Left forelimb (tissue), 1 donor: ENCODE results near the gene SLC47A1.
A peak's percentile ranks its signal among the peaks of the same experiment; 100 is the strongest.
"Not testable (repeated sequence)": the region's sequence is repeated elsewhere in the genome, so short reads cannot be mapped to it uniquely, and the experiment has no call there.

ENCODE experiments used
- DNase-seq: peaks from one replicate; pipeline ENCODE4 v3.0.0-alpha.2; 2018; ENCODE audit warnings: low spot score

SLC47A1 gene

GRCh38 chr17:19533718-19534561 lies at the start of gene SLC47A1:
Gene SLC47A1 (plus strand): TSS chr17:19533854. CDS start chr17:19533940, 86 bp downstream.
- no peak for DNase-seq

GRCh38 chr17:19485800-19486340 lies 47.8 kb upstream of the SLC47A1 start:
- DNase-seq, result no peak

GRCh38 chr17:19486351-19487023 lies 47.2 kb upstream of the SLC47A1 start:
- no peak for DNase-seq

- no peak for DNase-seq
Observed at GRCh38 chr17:19487024-19487600, 46.5 kb upstream of the SLC47A1 start.

GRCh38 chr17:19492141-19492540 lies 41.5 kb upstream of the SLC47A1 start:
- no peak for DNase-seq

GRCh38 chr17:19494961-19495806 lies 38.5 kb upstream of the SLC47A1 start:
- DNase-seq, result no peak

- no peak for DNase-seq
Observed at GRCh38 chr17:19495828-19496528, 37.7 kb upstream of the SLC47A1 start.

GRCh38 chr17:19497624-19498023 lies 36.0 kb upstream of the SLC47A1 start:
- no peak for DNase-seq

- no peak for DNase-seq
Observed at GRCh38 chr17:19501219-19501618, 32.4 kb upstream of the SLC47A1 start.

- no peak for DNase-seq
Observed at GRCh38 chr17:19502517-19502916, 31.1 kb upstream of the SLC47A1 start.

GRCh38 chr17:19505561-19505960 lies 28.1 kb upstream of the SLC47A1 start:
- DNase-seq, result not testable (repeated sequence)

- peak; percentile 95 for DNase-seq
Observed at GRCh38 chr17:19507775-19508576, 25.7 kb upstream of the SLC47A1 start.

- no peak for DNase-seq
Observed at GRCh38 chr17:19508577-19508867, 25.1 kb upstream of the SLC47A1 start.

GRCh38 chr17:19509281-19509852 lies 24.3 kb upstream of the SLC47A1 start:
- DNase-seq, result not testable (repeated sequence)

- DNase-seq, result no peak
Observed at GRCh38 chr17:19510903-19511302, 22.8 kb upstream of the SLC47A1 start.

- DNase-seq, result peak; percentile 79
Observed at GRCh38 chr17:19513897-19514488, 19.7 kb upstream of the SLC47A1 start.

GRCh38 chr17:19517699-19518098 lies 16.0 kb upstream of the SLC47A1 start:
- DNase-seq, result no peak

GRCh38 chr17:19519388-19520291 lies 14.0 kb upstream of the SLC47A1 start:
- not testable (repeated sequence) for DNase-seq

GRCh38 chr17:19520641-19521040 lies 13.0 kb upstream of the SLC47A1 start:
- DNase-seq, result no peak
